ENCODE measurements around the gene KCNK10. TPM values are rescaled to one million over a fixed set of nuclear protein-coding genes. Genes with fewer than 3 reads are reported as not detected.

The KCNK10 gene
- total RNA-seq, 2 experiments from 2014 or later: 0.68 to 0.73 TPM

DNA sequence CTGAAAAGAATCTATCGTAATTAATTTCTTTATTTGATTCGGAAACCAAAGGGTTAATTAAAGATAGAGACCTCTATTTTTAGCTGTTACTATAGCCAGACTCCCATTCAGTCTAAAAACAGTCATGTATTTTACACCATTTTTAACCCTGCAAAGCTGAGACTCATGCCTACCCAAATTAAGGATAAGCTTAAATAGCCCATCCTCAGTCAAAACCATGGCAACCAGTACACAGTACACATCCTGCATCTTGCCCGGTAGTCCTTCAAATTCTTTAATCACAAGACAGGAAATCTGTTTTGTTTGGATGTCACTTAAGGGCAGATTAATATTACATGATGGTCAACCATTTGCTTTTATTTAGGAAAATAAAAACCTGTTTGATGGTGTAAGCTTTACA, 25.5 kb upstream of the KCNK10 start:
- Histone ChIP-seq H3K4me1 (ENCODE audit: insufficient read depth, low read length, poor library complexity, severe bottlenecking) (no peaks in the 10 kb centered on the region), H3K9me2 (ENCODE audit: insufficient read depth, low read length) (no peaks in the 10 kb centered on the region), H3K27ac (ENCODE audit: low read depth, low read length, poor library complexity, severe bottlenecking) (no peak overlapping the region), H3K4me3 (ENCODE audit: low read depth, low read length, poor library complexity, severe bottlenecking) (no peak overlapping the region), H3K79me2 (ENCODE audit: insufficient read depth, low read depth, low read length) (no peaks in the 10 kb centered on the region), H3K9me3 (ENCODE audit: low read length) (no peaks in the 10 kb centered on the region), H4K20me1 (ENCODE audit: insufficient read depth, low read length) (no peaks in the 10 kb centered on the region), H3K4me2 (ENCODE audit: low read length) (no peak overlapping the region), H2AFZ (ENCODE audit: low read length) (no peak overlapping the region), H3K36me3 (ENCODE audit: insufficient read depth, low read length) (no peaks in the 10 kb centered on the region)
- TF ChIP-seq, protein P1, sequence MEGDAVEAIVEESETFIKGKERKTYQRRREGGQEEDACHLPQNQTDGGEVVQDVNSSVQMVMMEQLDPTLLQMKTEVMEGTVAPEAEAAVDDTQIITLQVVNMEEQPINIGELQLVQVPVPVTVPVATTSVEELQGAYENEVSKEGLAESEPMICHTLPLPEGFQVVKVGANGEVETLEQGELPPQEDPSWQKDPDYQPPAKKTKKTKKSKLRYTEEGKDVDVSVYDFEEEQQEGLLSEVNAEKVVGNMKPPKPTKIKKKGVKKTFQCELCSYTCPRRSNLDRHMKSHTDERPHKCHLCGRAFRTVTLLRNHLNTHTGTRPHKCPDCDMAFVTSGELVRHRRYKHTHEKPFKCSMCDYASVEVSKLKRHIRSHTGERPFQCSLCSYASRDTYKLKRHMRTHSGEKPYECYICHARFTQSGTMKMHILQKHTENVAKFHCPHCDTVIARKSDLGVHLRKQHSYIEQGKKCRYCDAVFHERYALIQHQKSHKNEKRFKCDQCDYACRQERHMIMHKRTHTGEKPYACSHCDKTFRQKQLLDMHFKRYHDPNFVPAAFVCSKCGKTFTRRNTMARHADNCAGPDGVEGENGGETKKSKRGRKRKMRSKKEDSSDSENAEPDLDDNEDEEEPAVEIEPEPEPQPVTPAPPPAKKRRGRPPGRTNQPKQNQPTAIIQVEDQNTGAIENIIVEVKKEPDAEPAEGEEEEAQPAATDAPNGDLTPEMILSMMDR (conservative IDR thresholded peaks at IDR 0.05; ENCODE audit: low read length): no peak
- TF ChIP-seq EZH2phosphoT487 (IDR thresholded peaks at IDR 0.05; ENCODE audit: borderline replicate concordance, low read depth, low read length): no peak
- POLR2A ChIA-PET: interaction anchor here (1.1 kb wide), 1 partner anchor 36 kb away, joined by 6 read pairs; no protein-coding TSS in a partner anchor
- no TSS peak for BruUV-seq (replicated peaks)
- intact Hi-C loops (cut with micrococcal nuclease; ENCODE audit: unreplicated experiment): no loop called here
- CTCF ChIA-PET (ENCODE audit: unreplicated experiment): no interaction called here
- no peak for DNase-seq (ENCODE audit: low spot score)

DNA sequence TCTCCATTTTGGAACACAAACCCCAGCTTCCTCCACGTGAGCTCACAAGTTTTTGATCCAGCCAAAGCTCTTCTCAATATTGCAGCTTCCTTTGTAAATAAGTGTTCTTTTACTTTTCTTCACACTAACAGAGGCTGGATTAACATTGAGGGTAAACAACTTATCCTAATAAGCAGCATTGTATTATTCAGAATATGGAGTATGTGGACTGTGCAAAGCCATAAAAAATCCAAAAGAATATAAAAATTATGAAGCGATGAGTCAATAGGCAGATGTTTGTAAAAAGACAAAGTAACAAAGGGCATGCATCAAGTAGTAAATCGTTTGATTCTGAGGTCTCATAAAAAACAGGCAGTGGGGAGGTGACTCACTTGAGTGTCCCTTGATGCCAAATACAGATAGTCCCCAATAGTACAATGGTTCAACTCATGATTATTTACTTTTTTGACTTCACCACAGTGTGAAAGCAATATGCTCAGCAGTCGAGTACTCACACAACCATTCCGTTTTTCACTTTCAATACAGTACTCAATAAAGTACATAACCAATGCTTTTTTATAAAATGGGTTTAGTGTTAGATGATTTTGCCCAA, 23.1 kb upstream of the KCNK10 start:
- TF ChIP-seq EZH2phosphoT487 (IDR thresholded peaks at IDR 0.05; ENCODE audit: borderline replicate concordance, low read depth, low read length): no peak
- TF ChIP-seq, protein P1 (conservative IDR thresholded peaks at IDR 0.05; ENCODE audit: low read length): no peak
- CTCF ChIA-PET (ENCODE audit: unreplicated experiment): no interaction called here
- no peak overlapping the region for H3K27ac ChIP-seq (ENCODE audit: low read depth, low read length, poor library complexity, severe bottlenecking)
- H2AFZ ChIP-seq (ENCODE audit: low read length): no peak overlapping the region
- POLR2A ChIA-PET: interaction anchor here (1.0 kb wide), 2 partner anchors 13 to 22 kb away, joined by 3 read pairs; no protein-coding TSS in a partner anchor
- H3K4me3 ChIP-seq (ENCODE audit: low read depth, low read length, poor library complexity, severe bottlenecking): no peak overlapping the region
- no peaks in the 10 kb centered on the region for H3K4me1 ChIP-seq (ENCODE audit: insufficient read depth, low read length, poor library complexity, severe bottlenecking)
- H4K20me1 ChIP-seq (ENCODE audit: insufficient read depth, low read length): no peaks in the 10 kb centered on the region
- H3K9me2 ChIP-seq (ENCODE audit: insufficient read depth, low read length): no peaks in the 10 kb centered on the region
- H3K4me2 ChIP-seq (ENCODE audit: low read length): no peak overlapping the region
- intact Hi-C loops (cut with micrococcal nuclease; ENCODE audit: unreplicated experiment): no loop called here
- DNase-seq (ENCODE audit: low spot score): no peak
- H3K9me3 ChIP-seq (ENCODE audit: low read length): no peaks in the 10 kb centered on the region
- no peaks in the 10 kb centered on the region for H3K36me3 ChIP-seq (ENCODE audit: insufficient read depth, low read length)
- no TSS peak for BruUV-seq (replicated peaks)
- H3K79me2 ChIP-seq (ENCODE audit: insufficient read depth, low read depth, low read length): no peaks in the 10 kb centered on the region

DNA sequence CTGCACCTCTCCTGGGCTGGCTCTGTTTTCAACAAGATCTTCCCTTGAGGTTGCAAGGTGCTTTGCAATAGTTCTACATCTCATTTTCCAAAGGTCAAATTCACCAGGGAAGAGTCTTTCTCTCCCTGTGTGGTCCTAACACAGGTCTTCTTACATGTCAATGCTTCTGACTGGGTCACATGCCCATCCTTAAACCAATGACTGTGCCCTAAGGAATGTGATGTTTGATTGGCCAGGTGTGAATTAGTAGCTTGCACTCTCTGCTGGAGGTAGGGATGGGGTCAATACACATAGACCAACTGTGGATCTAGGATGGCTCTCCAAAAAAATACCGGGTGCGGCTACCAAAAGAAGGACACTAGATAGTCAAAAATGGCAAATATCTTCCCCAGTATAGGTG, 19.9 kb upstream of the KCNK10 start:
- no TSS peak for BruUV-seq (replicated peaks)
- no peak for DNase-seq (ENCODE audit: low spot score)
- H3K79me2 ChIP-seq (ENCODE audit: insufficient read depth, low read depth, low read length): no peaks in the 10 kb centered on the region
- no peak overlapping the region for H3K27ac ChIP-seq (ENCODE audit: low read depth, low read length, poor library complexity, severe bottlenecking)
- ChIA-PET CTCF (ENCODE audit: unreplicated experiment) (no interaction called here), POLR2A (no interaction called here)
- H3K4me1 ChIP-seq (ENCODE audit: insufficient read depth, low read length, poor library complexity, severe bottlenecking): no peaks in the 10 kb centered on the region
- no peaks in the 10 kb centered on the region for H3K9me3 ChIP-seq (ENCODE audit: low read length)
- no peak overlapping the region for H3K4me3 ChIP-seq (ENCODE audit: low read depth, low read length, poor library complexity, severe bottlenecking)
- H2AFZ ChIP-seq (ENCODE audit: low read length): no peak overlapping the region
- intact Hi-C loops (cut with micrococcal nuclease; ENCODE audit: unreplicated experiment): no loop called here
- TF ChIP-seq, protein P1 (conservative IDR thresholded peaks at IDR 0.05; ENCODE audit: low read length): no peak
- no peak for TF ChIP-seq EZH2phosphoT487 (IDR thresholded peaks at IDR 0.05; ENCODE audit: borderline replicate concordance, low read depth, low read length)
- no peaks in the 10 kb centered on the region for H4K20me1 ChIP-seq (ENCODE audit: insufficient read depth, low read length)
- no peaks in the 10 kb centered on the region for H3K36me3 ChIP-seq (ENCODE audit: insufficient read depth, low read length)
- H3K9me2 ChIP-seq (ENCODE audit: insufficient read depth, low read length): no peaks in the 10 kb centered on the region
- no peak overlapping the region for H3K4me2 ChIP-seq (ENCODE audit: low read length)

Data from OCI-LY7 (cell line).